GM12891 (cell line): ENCODE measurements around the gene PARVG.

Source experiments
- PAX5 ChIP-seq: IDR thresholded peaks from 2 replicates; pipeline ENCODE4 v1.6.1; 2011; ENCODE audit warnings: low read length, moderate library complexity, mild to moderate bottlenecking; ENCODE audit not compliant: insufficient read depth, severe bottlenecking
- POLR2A ChIP-seq: IDR thresholded peaks from 2 replicates; pipeline ENCODE4 v1.6.1; 2011; ENCODE audit warnings: low read depth, low read length, control low read depth
- POLR2AphosphoS5 ChIP-seq: IDR thresholded peaks from 2 replicates; pipeline ENCODE4 v1.6.1; 2011; ENCODE audit warnings: low read depth, low read length, control low read depth
- POU2F2 ChIP-seq: IDR thresholded peaks from 2 replicates; pipeline ENCODE4 v1.6.1; 2011; ENCODE audit warnings: low read depth, mild to moderate bottlenecking, control low read depth, low read length, moderate library complexity
- SPI1 ChIP-seq: IDR thresholded peaks from 2 replicates; pipeline ENCODE4 v1.6.1; 2011; ENCODE audit warnings: low read depth, low read length, control low read depth
- TAF1 ChIP-seq: IDR thresholded peaks from 2 replicates; pipeline ENCODE4 v1.6.1; 2011; ENCODE audit warnings: low read depth, low read length, control low read depth

DNA sequence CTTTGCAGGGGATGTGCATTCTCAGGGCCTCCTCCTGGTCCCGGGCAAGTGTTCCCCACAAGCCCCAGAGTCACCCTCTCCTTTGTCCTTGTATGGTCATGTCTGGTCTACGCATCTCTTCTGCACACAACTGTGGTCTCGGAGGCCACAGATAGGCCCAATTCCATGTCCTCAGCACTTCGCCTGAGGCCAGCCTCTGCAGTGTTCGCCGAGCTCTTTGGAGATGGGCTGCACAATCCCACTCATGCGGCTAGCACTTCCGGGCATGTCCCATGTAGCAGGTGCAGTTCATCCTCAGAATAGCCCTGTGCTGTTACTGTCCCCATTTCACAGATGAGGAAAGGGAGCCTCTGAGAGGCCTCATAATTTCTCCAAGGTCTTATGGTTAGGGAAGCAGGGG is 7.6 kb downstream of the PARVG start:
- TF ChIP-seq POLR2AphosphoS5, result no peak
- no peak for TF ChIP-seq TAF1
- no peak for TF ChIP-seq POLR2A
- no peak for TF ChIP-seq PAX5
- TF ChIP-seq SPI1, result no peak
- TF ChIP-seq POU2F2, result no peak
